Adrenal gland (tissue), 5 donors: ENCODE data around the gene MTRF1L.

ENCODE experiments used
- CTCF ChIP-seq, 6 experiments: fragments of 450-650 bp in 4 of 6; fragments of 200-600 bp in 2 of 6; sonication (generic) in 1 of 6; IDR thresholded peaks; 1 replicate in 5 of 6; 2 replicates in 1 of 6; pipeline versions ENCODE4 v1.5.1 to v1.8.0; 2016 to 2021; ENCODE audit warnings: antibody characterized with exemption in 6 of 6, mild to moderate bottlenecking in 2 of 6, moderate library complexity in 1 of 6
- POLR2A ChIP-seq, 2 donors: fragments of 450-650 bp; IDR thresholded peaks; one replicate each; pipeline ENCODE4 v1.6.1; 2017; ENCODE audit warnings: antibody characterized with exemption in 2 of 2, mild to moderate bottlenecking in 2 of 2, moderate library complexity in 1 of 2
- donor health status: DM: no; HTN: no; CAD: no.

GRCh38 chr6:152959333-152959732 is 43.2 kb downstream of the MTRF1L start:
- TF ChIP-seq POLR2A (IDR thresholded peaks at IDR 0.05), result no peak
- no peak for TF ChIP-seq CTCF (IDR thresholded peaks at IDR 0.05)
